ENCODE results near the gene GRM7.

The GRM7 gene

GRCh38 chr3:7632305-7632704, 771.4 kb downstream of the GRM7 start:
- TF ChIP-seq CTCF (conservative IDR thresholded peaks at IDR 0.05; ENCODE audit: low read depth, low read length) = no peak
- H3K4me3 ChIP-seq (ENCODE audit: low read depth, low read length) = no peak overlapping the region
- no peak for DNase-seq (ENCODE audit: low read depth)

- TF ChIP-seq CTCF (conservative IDR thresholded peaks at IDR 0.05; ENCODE audit: low read depth, low read length) = no peak
- H3K4me3 ChIP-seq (ENCODE audit: low read depth, low read length) = no peak overlapping the region
- DNase-seq (ENCODE audit: low read depth) = no peak
Observed at GRCh38 chr3:7637694-7638093, 776.8 kb downstream of the GRM7 start.

GRCh38 chr3:7638103-7638502, 777.2 kb downstream of the GRM7 start:
- no peak for DNase-seq (ENCODE audit: low read depth)
- H3K4me3 ChIP-seq (ENCODE audit: low read depth, low read length) = no peak overlapping the region
- TF ChIP-seq CTCF (conservative IDR thresholded peaks at IDR 0.05; ENCODE audit: low read depth, low read length) = no peak

GRCh38 chr3:7640787-7641186, 779.9 kb downstream of the GRM7 start:
- no peak overlapping the region for H3K4me3 ChIP-seq (ENCODE audit: low read depth, low read length)
- DNase-seq (ENCODE audit: low read depth) = no peak
- no peak for TF ChIP-seq CTCF (conservative IDR thresholded peaks at IDR 0.05; ENCODE audit: low read depth, low read length)

GRCh38 chr3:7646851-7647250, 785.9 kb downstream of the GRM7 start:
- DNase-seq (ENCODE audit: low read depth) = no peak
- no peak for TF ChIP-seq CTCF (conservative IDR thresholded peaks at IDR 0.05; ENCODE audit: low read depth, low read length)
- no peak overlapping the region for H3K4me3 ChIP-seq (ENCODE audit: low read depth, low read length)

- no peak for TF ChIP-seq CTCF (conservative IDR thresholded peaks at IDR 0.05; ENCODE audit: low read depth, low read length)
- DNase-seq (ENCODE audit: low read depth) = no peak
- no peak overlapping the region for H3K4me3 ChIP-seq (ENCODE audit: low read depth, low read length)
Observed at GRCh38 chr3:7650466-7650865, 789.6 kb downstream of the GRM7 start.

GRCh38 chr3:7651274-7651673, 790.4 kb downstream of the GRM7 start:
- DNase-seq (ENCODE audit: low read depth) = no peak
- H3K4me3 ChIP-seq (ENCODE audit: low read depth, low read length) = no peak overlapping the region
- no peak for TF ChIP-seq CTCF (conservative IDR thresholded peaks at IDR 0.05; ENCODE audit: low read depth, low read length)

All from choroid plexus epithelial cell (primary cell).